HepG2 (cell line): ENCODE results near the gene PTPRU. TPM values are rescaled to one million over a fixed set of nuclear protein-coding genes. Genes with fewer than 3 reads are reported as not detected.

Experiments used
- ATAC-seq: fragments of 200-7000 bp; cut with Tn5 transposase; 3 replicates; pipeline ENCODE4 v1.9.1; 2020; ENCODE audit warnings: mild to moderate bottlenecking, moderate library complexity
- BruUV-seq: library from RNA; stranded (reverse); fragments of 400-500 nt; replicated peaks from 2 replicates; lab custom pipeline; 2021; lab: Mats Ljungman, UMichigan
- CTCF ChIA-PET: fragments of 300-600 bp; formaldehyde crosslinking; extraction: SDS; loops from one replicate; lab custom pipeline; 2021; ENCODE audit warnings: low total read pairs, inconsistent platforms, low intra/inter-chr PET ratio; lab: Yijun Ruan, JAX
- POLR2A ChIA-PET: fragments of 350-600 bp; sonication (Branson Sonifier 250); formaldehyde crosslinking; loops from one replicate; lab custom pipeline; 2020; ENCODE audit warnings: antibody characterized with exemption, inconsistent platforms; lab: Yijun Ruan, JAX
- DNase-seq: peaks from one replicate; pipeline ENCODE4 v3.0.0-alpha.2; 2015; ENCODE audit warnings: low spot score
- FAIRE-seq: peaks from 3 replicates; lab custom pipeline; 2011; peaks lifted over from hg19 to GRCh38; lab: Jason Lieb, UNC
- H2AFZ ChIP-seq: one replicate; pipeline ENCODE4 v1.6.1; 2011; ENCODE audit warnings: low read length, inconsistent platforms
- H3K27ac ChIP-seq: fragments of 300-600 bp; 3 replicates; pipeline ENCODE4 v1.8.0; 2011; ENCODE audit warnings: mixed run types, mild to moderate bottlenecking, mixed read lengths, low read length, inconsistent platforms; ENCODE audit not compliant: insufficient read depth; ENCODE audit errors: extremely low read length
- H3K27me3 ChIP-seq, 2 experiments: fragments of 200-600 bp in 1 of 2; 2 replicates in 1 of 2; 3 replicates in 1 of 2; pipeline versions ENCODE4 v1.6.0 to v1.8.0; 2011; ENCODE audit warnings: low read length in 2 of 2, mild to moderate bottlenecking in 2 of 2, moderate library complexity in 2 of 2, inconsistent platforms in 1 of 2; ENCODE audit not compliant: insufficient read depth in 2 of 2, control insufficient read depth in 1 of 2
- H3K36me3 ChIP-seq, 2 experiments: fragments of 200-600 bp in 1 of 2; replicated peaks in 1 of 2; 2 replicates in 1 of 2; 3 replicates in 1 of 2; pipeline versions ENCODE4 v1.5.1 to v1.8.0; 2011; ENCODE audit warnings: low read length in 2 of 2, inconsistent platforms in 1 of 2; ENCODE audit not compliant: insufficient read depth in 2 of 2, control insufficient read depth in 1 of 2
- H3K4me1 ChIP-seq: 2 replicates; pipeline ENCODE4 v1.5.1; 2012; ENCODE audit warnings: low read length, inconsistent platforms; ENCODE audit not compliant: insufficient read depth
- H3K4me2 ChIP-seq: 2 replicates; pipeline ENCODE4 v1.6.0; 2011; ENCODE audit warnings: low read depth, low read length, inconsistent platforms
- H3K4me3 ChIP-seq, 3 experiments: fragments of 200-600 bp in 1 of 3; sonication (generic), shearing (Covaris generic) in 1 of 3; replicated peaks in 1 of 3; 2 replicates each; pipeline ENCODE4 v1.5.1; 2011 to 2016; ENCODE audit warnings: low read length in 3 of 3, inconsistent platforms in 2 of 3, low read depth in 2 of 3, mild to moderate bottlenecking in 2 of 3, control low read depth in 1 of 3, mixed read lengths in 1 of 3; ENCODE audit not compliant: insufficient read depth in 1 of 3
- H3K79me2 ChIP-seq: one replicate; pipeline ENCODE4 v1.6.1; 2011; ENCODE audit warnings: low read length, inconsistent platforms; ENCODE audit not compliant: insufficient read depth
- H3K9ac ChIP-seq: 2 replicates; pipeline ENCODE4 v1.6.0; 2011; ENCODE audit warnings: mild to moderate bottlenecking, low read depth, low read length, inconsistent platforms; ENCODE audit not compliant: insufficient read depth
- H3K9me3 ChIP-seq: 2 replicates; pipeline ENCODE4 v1.5.1; 2012; ENCODE audit warnings: mild to moderate bottlenecking, low read length
- H4K20me1 ChIP-seq: 2 replicates; pipeline ENCODE4 v1.6.0; 2011; ENCODE audit warnings: inconsistent platforms, mild to moderate bottlenecking, low read length, moderate library complexity; ENCODE audit not compliant: insufficient read depth
- NR2F1 ChIP-seq, 2 experiments: fragments of 450-650 bp in 1 of 2; formaldehyde crosslinking in 1 of 2; IDR thresholded peaks; 2 replicates each; pipeline versions ENCODE4 v1.5.0 to v1.6.1; 2016 to 2020; ENCODE audit warnings: mild to moderate bottlenecking in 1 of 2, missing compliant biosample characterization in 1 of 2, missing genetic modification reagents in 1 of 2, moderate library complexity in 1 of 2
- SALL1 ChIP-seq: sonication (generic); formaldehyde crosslinking; IDR thresholded peaks from 2 replicates; pipeline ENCODE4 v1.8.0; 2022; ENCODE audit warnings: mild to moderate bottlenecking, missing genetic modification reagents
- U2AF2 ChIP-seq: fragments of 200-400 bp; formaldehyde crosslinking; IDR thresholded peaks from 2 replicates; pipeline ENCODE4 v1.6.1; 2017; ENCODE audit warnings: low read depth, mild to moderate bottlenecking, low read length
- ZBTB21 ChIP-seq: sonication (generic); formaldehyde crosslinking; IDR thresholded peaks from 2 replicates; pipeline ENCODE4 v1.4.0; 2020; ENCODE audit warnings: missing genetic modification reagents
- ZNF225 ChIP-seq: sonication (generic); formaldehyde crosslinking; IDR thresholded peaks from 2 replicates; pipeline ENCODE4 v1.4.0; 2020; ENCODE audit warnings: mild to moderate bottlenecking, missing genetic modification reagents
- ZNF30 ChIP-seq: sonication (generic); formaldehyde crosslinking; IDR thresholded peaks from 2 replicates; pipeline ENCODE4 v1.5.0; 2020; ENCODE audit warnings: mild to moderate bottlenecking, missing genetic modification reagents
- ZNF33B ChIP-seq: sonication (generic); formaldehyde crosslinking; IDR thresholded peaks from 2 replicates; pipeline ENCODE4 v1.5.1; 2020; ENCODE audit warnings: mild to moderate bottlenecking, missing genetic modification reagents
- ZZZ3 ChIP-seq: sonication (generic); formaldehyde crosslinking; IDR thresholded peaks from 2 replicates; pipeline ENCODE4 v1.4.0; 2020; ENCODE audit warnings: missing genetic modification reagents, mild to moderate bottlenecking, borderline replicate concordance
- WGBS: methylation state at CpG from one replicate; pipeline ENCODE4 v1.1.6; 2017; ENCODE audit warnings: low lambda C conversion rate; 5-methylcytosine and 5-hydroxymethylcytosine counted together
- in situ Hi-C: cut with HindIII; loops from 2 replicates; pipeline ENCODE4 v1.10.0; 2017; ENCODE audit warnings: low pct_unique_long_range_greater_than_20kb; ENCODE audit not compliant: extremely low pct_ligation_motif_present
- intact Hi-C: fragments of 100-400 bp; cut with micrococcal nuclease; formaldehyde crosslinking; loops from one replicate; pipeline ENCODE4 v1.10.0; 2022; ENCODE audit not compliant: unreplicated experiment
- polyA plus RNA-seq, 8 experiments: library from polyadenylated mRNA; depleted of rRNA in 3 of 8; stranded (reverse) in 7 of 8; unstranded in 1 of 8; fragments of >200 nt; fragmentation: Illumina TruSeq in 4 of 8; extraction: Trizol in 4 of 8; gene quantifications; 2 replicates each; pipeline versions ENCODE4 v1.2.1 to v1.2.3, GENCODE V29; 2011 to 2016; ENCODE audit warnings: low read depth in 4 of 8, missing spikeins in 1 of 8, mixed read lengths in 1 of 8; ENCODE audit not compliant: insufficient read depth in 1 of 8
- total RNA-seq, 5 experiments: library from RNA; depleted of rRNA; stranded (reverse); fragments of >200 nt; fragmentation: Illumina TruSeq; extraction: Trizol; gene quantifications; 2 replicates each; pipeline ENCODE4 v1.2.3, GENCODE V29; 2016; ENCODE audit warnings: low read depth in 1 of 5
- TF ChIP-seq, protein P1 (sequence below): sonication (generic); formaldehyde crosslinking; IDR thresholded peaks from 2 replicates; pipeline ENCODE4 v1.8.0; 2022; ENCODE audit warnings: mild to moderate bottlenecking, missing genetic modification reagents, moderate library complexity

The PTPRU gene
- total and polyA plus RNA-seq, 2 of the 13 experiments (the other 11 are each of a cell fraction or from before 2014, with no cell fraction given) = 21.6 to 22.3 TPM

DNA sequence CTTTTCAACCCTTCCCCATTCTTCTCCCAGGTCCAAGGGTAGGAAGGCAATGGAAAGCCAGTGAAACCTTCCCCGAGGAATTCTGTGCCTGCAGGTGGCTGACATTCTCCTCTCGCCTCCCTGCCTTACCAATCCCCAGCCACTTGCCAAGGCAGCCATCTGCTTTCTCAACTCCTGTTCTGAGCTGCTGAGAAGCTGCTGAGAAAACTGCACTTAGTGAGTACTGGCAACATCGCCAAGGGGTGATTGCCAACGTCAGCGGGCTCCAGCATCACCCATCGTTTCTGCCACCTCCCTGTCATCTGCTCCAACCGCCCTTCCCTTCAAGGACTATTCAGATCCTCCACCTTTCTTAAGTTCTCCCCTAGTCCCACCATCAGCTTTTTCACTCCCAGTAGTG lies 106.0 kb downstream of the PTPRU start:
- TF ChIP-seq, protein P1, sequence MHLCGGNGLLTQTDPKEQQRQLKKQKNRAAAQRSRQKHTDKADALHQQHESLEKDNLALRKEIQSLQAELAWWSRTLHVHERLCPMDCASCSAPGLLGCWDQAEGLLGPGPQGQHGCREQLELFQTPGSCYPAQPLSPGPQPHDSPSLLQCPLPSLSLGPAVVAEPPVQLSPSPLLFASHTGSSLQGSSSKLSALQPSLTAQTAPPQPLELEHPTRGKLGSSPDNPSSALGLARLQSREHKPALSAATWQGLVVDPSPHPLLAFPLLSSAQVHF (CRISPR knock-in tag) = no peak
- TF ChIP-seq SALL1 (CRISPR knock-in tag) (no peak), ZNF225 (no peak), ZBTB21 (CRISPR knock-in tag) (no peak), NR2F1 (CRISPR knock-in tag; IDR thresholded peaks at IDR 0.05) (no peak), ZZZ3 (no peak), U2AF2 (no peak), ZNF30 (CRISPR knock-in tag) (no peak), ZNF33B (no peak)
- POLR2A ChIA-PET = no interaction called here
- Histone ChIP-seq H3K27ac (no peak overlapping the region), H3K9ac (no peak overlapping the region), H3K36me3 (no peaks in the 10 kb centered on the region), H3K9me3 (no peaks in the 10 kb centered on the region), H3K27me3 (peaks cover 2 to 31% of the 10 kb centered on the region in 2 experiments; a peak in 4 of 5 replicates), H3K4me2 (no peak overlapping the region), H2AFZ (no peak overlapping the region), H4K20me1 (no peaks in the 10 kb centered on the region), H3K79me2 (no peaks in the 10 kb centered on the region), H3K4me1 (no peaks in the 10 kb centered on the region), H3K4me3 (no peak overlapping the region)
- no TSS peak for BruUV-seq
- in situ Hi-C loops (loop anchor here (25.0 kb wide), 2 partner anchors 770 to 1345 kb away; no protein-coding TSS in a partner anchor), intact Hi-C loops (loop anchor here (10.0 kb wide), 1 partner anchor 108 kb away; the partner anchor contains the start of genes MECR and PTPRU)
- DNase-seq (no peak), FAIRE-seq (no peak), ATAC-seq (no peak)
- WGBS = 12% methylated on average over 7 of the region's 7 CpGs
- CTCF ChIA-PET = interaction anchor here (1.1 kb wide), 1 partner anchor 111 kb away, joined by 3 read pairs; no protein-coding TSS in a partner anchor
